HG03575 (cell line): ENCODE results near the gene STAP2.
"Not testable (repeated sequence)": the region's sequence is repeated elsewhere in the genome, so short reads cannot be mapped to it uniquely, and the experiment has no call there.

ENCODE experiments used
- ATAC-seq: cut with Tn5 transposase; IDR thresholded peaks from one replicate; pipeline ENCODE4 v1.9.1; 2021; ENCODE audit not compliant: unreplicated experiment, insufficient number of reproducible peaks, low FRiP score; ENCODE audit errors: extremely low read depth

Gene STAP2

DNA sequence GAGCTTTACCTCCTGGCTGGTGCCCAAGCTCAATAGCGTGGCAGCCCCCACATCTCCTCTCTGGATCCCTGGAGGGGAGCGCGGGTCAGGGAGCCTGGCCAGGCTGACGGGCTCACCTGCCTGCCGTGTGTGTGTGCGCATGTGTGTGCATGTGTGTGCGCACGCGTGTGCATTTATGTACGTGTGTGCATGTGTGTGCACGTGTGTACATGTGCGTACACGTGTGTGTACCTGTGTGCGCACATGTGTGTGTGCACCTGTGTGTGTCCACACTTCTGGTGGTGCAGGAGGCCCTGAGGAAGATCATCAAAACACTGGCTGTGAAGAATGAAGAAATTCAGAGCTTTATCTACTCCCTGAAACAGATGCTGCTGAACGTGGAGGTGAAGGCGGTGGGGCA is 33.0 kb downstream of the STAP2 start:
- no peak for ATAC-seq

DNA sequence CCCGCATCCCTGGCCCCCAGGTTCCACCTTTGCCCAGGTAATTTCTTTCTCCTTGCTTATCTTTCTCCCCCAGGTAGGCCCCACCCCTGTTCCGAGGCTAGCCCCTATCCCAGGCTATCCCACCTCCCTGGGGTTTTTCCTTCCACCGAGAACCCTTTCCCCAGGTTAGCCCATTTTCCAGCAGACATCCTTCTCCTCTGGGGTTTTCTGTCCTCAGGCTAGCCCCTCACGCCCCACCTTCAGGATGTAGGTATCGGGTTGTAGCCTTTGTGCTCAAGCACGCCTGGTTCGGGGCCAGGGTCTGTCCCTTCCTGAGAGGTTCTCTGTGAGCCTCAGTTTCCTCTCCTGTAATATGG is 33.4 kb downstream of the STAP2 start:
- no peak for ATAC-seq

DNA sequence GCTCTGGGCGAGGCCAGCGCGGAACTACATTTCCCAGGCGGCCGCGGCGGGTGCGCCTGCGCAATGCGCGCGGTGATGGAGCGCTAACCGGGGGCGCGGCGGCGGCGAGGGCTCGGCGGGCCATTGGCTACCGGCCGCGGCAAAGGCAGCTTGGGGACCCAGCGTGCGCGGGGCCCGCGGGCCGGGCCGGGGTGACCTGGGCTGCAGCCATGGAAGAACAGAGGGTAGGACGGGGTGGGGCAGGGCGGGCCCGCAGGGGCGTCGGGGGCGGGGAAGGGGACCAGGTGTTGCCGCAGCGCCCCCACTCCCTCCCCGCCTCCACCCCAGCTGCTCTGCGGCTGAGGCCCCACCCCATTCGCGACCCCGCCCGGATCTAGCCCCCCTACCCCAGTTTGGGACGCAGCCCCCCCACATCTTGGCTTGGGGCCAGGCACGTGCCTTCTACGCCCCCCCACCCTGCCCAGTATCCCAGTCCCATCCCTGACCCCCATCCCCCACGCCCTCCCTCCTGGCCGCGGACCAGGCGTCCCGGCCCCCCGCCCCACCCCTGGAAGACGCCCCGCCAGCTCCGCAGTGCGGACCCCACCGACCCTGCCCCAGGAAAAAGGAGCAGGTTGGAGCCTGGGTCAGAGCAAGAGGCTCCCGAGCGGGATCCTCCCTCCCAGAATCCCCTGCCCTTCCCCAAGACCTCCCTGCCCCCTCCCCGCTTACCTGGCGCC is 33.9 kb downstream of the STAP2 start, which contains the start of gene FSD1:
Gene FSD1, plus strand, starts transcription at position 61 of the 719 bp plus-strand sequence. Its CDS starts 149 bp downstream, at position 210.
- ATAC-seq, result no peak

DNA sequence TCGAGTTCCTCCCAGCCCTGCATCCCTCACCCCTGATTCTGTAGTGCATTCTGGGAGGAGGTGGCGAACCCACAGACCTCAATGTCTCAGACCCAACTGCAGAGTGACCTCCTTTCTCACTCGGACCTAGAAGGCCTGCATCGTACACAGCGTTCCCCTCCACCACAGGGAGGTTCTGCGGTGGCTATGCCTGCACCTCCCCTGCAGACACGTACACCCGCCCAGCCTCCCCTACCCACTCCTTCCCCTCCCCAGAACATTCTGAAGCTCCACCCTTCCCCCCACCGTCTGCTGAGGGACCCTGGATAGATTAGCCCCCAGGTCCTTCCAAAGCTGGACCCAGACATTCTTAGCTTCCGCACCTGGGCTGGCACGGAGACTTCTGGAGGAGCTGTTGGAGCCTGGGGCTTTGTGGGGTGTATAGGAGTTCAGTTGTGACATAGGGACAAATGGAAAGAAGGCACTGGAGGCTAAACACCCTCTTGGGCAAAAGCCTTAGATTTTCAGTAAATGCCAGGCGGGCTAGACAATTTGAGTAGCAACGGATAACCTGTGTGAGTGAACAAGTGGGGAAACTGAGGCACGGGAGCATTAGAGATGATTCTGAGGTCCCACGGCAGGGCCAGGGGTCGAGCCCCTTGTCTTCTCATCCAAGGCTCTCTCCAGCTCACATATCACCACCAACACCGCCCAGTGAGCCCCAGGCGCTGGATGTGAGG is 34.6 kb downstream of the STAP2 start:
- no peak for ATAC-seq

DNA sequence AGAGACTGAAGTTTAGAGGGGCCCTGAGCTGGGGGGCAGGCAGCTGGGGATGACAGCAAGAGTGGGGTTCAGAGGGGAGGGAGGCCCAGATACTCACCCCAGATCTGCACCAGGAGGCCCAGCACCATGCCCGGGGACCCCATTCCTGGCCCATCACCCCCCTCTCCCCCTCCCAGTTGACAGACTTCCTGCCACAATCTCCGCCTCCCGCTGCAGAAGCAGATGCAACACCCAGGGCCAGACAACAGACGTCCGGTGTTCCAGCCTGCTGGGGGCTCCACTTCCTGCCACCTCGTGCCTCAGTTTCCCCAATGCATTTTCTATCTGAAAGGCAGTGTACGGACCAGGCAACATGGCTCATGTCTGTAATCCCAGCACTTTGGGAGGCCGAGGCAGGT is 36.4 kb downstream of the STAP2 start, which contains the start of gene TMIGD2:
Gene TMIGD2, minus strand, starts transcription at position 147 of the 398 bp plus-strand sequence. Its CDS starts 4 bp downstream, at position 143.
- no peak for ATAC-seq

DNA sequence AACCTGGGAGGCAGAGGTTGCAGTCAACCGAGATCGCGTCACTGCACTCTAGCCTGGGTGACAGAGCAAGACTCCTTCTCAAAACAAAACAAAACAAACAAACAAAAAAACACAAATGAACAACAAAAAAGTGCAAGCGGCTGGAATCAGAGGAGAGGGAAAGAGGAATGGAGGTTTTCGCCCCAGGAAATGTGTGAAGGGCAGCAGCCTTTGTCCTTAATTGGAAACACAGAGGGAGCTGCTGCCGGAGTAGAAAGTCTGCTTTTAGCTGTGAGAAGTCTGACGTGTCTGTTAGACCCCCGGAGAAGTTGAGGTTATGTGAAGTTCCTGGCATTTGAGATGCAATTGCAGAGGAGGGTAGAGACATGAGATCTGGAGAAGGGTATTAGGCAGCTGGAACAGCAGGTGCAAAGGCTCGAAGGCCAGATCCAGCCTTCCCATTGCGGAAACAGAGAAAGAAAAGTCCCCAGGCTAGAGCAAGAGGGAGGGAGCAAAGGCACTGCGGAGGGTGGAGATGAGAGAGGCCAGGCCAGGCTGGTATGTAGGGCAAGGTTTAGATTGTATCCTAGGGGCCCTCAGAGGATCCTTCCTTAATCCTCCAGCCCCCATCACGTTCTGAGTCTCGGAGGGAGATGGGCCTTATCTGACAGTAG is 36.9 kb downstream of the STAP2 start:
- no peak for ATAC-seq

DNA sequence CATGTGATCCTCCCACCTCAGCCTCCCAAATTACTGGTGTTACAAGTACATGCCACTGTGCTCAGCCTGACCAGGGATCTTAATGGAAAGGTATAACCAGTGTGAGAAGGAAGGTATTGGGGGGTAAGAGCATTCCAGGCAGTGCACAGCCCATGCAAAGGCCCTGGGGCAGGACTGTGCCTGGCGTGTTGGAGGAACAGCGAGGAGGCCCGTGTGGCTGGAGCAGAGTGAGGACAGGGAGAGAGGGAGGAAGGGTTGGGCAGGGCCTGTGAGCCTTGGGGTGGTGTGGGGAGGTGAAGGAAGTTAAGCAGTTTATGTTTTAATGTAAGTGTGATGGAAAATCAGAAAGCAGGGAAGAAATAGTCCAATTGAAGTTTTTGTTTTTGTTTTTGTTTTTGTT is 38.0 kb downstream of the STAP2 start:
- no peak for ATAC-seq

DNA sequence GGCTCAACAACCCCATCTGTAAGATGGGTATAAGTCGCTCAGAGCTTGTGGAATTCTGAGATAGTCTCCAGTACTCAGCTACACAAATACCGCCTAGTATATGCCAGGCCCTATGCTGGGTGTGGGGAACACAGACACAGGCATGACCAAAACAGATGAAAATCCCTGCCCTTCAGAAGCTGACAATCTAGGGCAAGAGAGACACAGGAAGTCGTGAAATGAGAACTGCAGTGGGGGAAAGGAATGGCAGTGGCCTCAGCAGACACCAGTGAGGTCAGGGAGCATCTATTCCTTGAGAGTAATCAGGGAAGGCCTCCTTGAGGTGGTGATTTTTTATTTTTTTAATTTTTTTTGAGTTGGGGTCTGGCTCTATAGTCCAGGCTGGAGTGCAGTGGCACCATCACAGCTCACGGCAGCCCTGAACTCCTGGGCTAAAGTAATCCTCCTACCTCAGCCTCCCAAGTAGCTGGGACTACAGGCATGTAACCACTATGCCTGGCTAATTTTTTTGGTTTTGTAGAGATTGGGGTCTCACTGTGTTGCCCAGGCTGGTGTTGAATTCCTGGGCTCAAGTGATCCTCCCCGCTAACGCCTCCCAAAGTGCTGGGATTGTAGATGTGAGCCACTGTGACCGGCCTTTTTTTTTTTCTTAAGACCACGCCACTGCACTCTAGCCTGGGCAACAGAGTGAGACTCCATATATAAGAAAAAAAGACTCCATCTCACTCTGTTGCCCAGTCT is 39.6 kb downstream of the STAP2 start:
- no peak for ATAC-seq

DNA sequence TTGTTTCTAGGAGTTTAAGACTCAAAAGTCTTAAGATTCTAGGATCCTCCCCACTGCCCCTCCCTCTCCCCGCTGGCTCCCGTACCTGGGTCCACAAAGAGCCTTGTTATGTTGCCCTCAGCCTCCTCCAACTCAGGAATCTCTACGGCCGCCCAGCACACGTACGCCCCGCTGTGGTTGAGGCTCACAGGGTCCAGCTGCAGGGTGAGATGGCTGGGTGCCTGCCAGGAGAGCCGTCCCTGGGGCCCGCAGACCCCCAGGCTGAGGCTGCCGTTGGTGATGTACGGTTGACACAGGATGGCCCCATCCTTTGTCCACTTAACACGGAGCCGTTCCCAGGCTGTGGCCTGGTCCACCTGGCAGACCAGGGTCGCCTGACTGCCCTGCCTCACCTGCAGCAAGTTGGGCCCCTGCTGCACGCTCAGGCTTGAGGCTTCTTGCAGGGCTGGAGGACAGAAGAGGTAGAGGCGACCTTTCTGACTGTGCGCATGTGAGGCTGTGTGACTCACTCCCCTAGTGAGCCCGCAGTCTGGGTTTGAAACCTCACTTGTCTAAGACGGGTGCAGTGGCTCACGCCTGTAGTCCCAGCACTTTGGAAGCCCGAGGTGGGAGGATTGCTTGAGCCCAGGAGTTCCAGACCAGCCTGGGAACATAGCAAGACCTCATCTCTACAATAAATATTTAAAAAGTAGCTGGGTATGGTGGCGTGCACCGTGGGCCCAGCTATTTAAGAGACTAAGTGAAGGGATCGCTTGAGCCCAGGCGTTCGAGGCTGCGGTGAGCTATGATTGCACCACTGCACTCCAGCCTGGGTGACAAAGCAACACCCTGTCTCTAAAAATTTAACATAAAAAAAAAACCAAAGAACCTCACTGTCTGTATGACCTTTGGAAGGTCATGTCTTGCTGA is 40.5 kb downstream of the STAP2 start:
- no peak for ATAC-seq

DNA sequence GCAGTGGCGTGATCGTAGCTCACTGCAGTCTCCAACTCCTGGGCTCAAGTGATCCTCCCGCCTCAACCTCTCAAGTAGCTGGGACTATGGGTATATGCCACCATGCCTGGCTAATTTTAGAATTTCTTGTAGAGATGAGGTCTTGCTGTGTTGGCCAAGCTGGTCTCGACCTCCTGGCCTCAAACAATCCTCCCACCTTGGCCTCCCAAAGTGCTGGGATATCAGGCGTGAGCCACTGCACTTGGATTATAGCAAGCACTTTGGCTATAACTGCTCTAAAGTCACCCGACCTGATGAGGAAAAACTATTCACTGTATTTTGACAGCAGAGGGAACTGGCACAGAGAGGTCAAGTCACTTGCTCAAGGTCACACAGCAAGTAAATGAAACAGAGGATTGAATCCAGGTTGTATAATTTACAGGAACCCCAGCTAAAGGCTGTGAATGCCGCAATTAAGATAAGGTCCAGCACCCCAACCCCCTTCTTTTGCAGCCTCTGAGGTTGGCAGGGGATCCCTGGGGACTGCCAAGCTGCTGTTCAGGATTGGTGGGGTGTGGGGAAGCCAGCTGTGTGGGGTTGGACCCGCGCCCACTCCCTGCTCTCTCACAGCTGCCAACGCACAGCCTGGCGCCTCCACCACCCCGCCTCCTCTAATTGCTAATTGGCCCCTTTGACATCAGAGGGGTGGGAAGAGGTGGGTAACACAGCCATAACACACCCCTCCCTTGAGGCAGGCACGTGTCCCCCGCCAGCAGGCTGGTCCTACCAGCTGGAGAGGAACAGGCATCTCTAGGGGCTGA is 42.5 kb downstream of the STAP2 start:
- ATAC-seq, result no peak

DNA sequence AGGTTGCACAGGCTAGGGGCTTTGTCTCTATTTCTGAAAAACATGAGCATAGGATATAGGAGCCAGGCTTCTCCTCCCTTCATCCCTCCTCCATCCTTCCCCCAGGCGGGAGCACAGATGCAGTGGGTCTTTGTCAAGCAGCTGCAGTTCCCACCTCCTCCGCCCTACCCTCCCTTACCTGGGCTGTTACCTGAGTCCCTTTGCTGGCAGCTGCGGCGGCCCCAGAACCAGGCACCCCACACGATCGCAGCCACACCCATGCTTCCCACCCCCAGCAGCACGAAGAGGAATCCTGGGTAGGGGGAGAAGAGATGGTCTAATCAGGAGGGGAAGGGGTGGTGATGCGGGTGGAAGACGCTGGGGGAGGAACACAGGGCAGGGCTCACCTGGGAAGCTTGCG is 44.2 kb downstream of the STAP2 start:
- no peak for ATAC-seq

DNA sequence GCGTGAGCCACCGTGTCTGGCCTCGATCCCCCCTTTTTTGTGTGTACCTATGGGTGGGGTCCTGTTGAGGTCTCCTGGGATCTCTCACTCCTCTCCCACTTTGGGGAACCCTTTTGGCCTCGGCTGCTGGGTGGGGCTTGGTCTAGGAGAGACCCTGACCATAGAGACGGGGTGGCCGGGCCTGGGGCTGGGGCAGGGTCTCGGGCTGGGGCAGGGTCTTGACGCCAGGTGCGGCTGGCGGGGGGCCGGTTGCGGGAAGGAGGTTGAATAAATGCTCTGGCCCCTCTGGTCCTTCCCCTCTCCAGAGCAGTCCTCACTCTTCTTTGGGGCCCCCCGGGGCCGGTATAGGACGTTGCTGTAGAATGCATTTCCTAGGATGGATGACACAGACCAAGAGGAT is 46.1 kb downstream of the STAP2 start:
- ATAC-seq, result no peak

DNA sequence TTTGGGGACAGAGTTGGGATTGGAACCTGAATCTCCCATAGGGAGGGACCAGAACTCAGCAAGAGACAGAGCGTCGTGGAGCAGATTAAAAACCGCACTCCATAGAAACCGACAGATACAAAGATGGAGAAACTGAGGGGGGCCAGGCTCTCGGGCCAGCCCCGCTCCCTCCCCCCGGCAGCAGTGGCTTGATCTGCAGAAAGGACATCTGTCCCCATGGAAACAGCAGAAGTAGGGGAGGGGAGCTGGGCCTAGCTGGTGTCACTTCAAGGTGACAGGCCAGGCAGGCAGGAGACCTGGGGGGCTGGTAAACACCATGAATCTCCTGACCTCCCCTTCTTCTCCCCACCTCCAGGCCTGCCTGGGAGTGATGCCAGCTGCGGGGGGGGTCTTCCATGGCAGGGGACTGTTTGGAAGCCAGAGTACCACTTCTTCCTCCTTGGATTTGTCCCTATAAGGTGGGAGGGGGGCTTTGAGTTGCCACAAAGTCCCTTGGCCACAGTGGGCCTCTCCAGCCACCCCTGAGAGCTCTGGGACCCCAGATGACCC is 47.4 kb downstream of the STAP2 start:
- no peak for ATAC-seq

DNA sequence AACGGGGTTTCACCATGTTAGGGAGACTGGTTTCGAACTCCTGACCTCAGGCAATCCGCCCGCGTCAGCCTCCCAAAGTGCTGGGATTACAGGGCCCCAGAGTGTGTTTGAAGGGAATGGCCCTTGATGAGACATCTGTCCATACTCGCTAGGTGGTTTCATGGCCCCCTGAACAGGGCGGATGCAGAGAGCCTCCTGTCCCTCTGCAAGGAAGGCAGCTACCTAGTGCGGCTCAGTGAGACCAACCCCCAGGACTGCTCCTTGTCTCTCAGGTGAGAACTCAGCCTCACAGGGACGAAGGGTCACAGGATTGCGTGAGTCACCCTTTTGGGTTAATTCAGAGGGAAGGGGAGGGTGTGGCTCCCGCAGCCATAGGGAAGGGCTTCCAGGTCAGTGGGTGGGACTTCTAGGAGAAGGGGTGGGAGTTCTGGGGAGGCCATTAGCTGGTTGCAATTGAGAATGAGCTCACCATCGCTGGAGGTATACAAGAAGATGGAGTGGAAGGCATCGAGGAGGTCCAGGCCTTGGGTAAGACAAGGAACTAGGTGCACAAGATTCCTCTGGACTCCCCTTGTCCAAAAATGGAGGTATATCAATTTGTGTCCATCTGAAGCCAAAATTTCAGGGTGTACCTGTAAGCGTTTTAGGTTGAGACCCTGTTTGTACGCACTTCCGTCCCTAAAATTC is 50.4 kb downstream of the STAP2 start:
- no peak for ATAC-seq

DNA sequence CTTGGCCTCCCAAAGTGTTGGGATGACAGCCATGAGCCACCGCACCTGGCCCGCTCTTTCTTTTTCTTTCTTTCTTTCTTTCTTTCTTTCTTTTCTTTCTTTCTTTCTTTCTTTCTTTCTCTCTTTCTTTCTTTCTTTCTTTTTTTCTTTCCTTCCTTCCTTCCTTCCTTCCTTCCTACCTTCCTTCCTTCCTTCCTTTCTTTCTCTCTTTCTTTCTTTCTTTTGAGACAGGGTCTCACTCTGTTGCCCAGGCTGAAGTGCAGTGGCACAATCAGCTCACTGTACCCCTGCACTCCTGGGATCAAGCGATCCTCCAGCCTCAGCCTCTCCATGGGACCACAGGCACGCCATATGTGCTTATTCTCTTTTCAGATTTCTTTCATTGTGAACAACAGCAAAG is 52.5 kb downstream of the STAP2 start:
- ATAC-seq, result not testable (repeated sequence)

DNA sequence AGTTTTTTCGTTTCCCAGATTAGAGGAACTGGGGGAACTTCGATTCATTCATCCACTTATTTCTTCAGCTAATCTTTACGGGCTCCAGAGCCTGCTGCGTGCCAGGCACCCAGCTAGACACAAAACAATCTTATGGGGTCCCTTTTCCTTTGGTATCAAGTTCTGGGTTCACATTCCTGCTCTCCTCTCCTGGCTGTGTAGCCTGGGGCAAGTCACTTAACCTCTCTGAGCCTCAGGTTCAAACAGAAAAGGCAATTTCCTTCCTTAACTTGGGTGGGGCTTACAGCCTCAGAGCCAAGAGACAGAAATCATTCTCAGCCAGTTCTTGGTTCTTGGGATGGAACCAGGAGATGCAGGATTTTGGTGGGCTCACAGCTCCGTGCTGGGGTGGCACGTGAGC is 53.7 kb downstream of the STAP2 start:
- no peak for ATAC-seq
